Heart left ventricle (tissue), 13 donors: ENCODE results near the gene ARSG.

Source experiments
- CTCF ChIP-seq, 12 donors: fragments of 200-600 bp; sonication (generic) in 4 of 12; IDR thresholded peaks; one replicate each; pipeline versions ENCODE4 v1.5.0 to v1.8.0; 2018 to 2022; ENCODE audit warnings: antibody characterized with exemption in 12 of 12, mild to moderate bottlenecking in 5 of 12
- POLR2A ChIP-seq, 2 donors: fragments of 450-650 bp; IDR thresholded peaks; one replicate each; pipeline ENCODE4 v1.6.1; 2017; ENCODE audit warnings: antibody characterized with exemption in 2 of 2, mild to moderate bottlenecking in 2 of 2, moderate library complexity in 2 of 2
- donor health status: ischemic (EF 13 %, LVEDD 7.1; RV severe dilation, severe dysfunction).
- donor health status: DM: no; HTN: yes; CAD: no.
- donor health status: DM: no; HTN: no; CAD: no.
- donor health status: ischemic (EF 25% LVEDD 6.9; RV normal size, moderate dysfunction).
- donor health status: ischemic (EF 25% LVEDD 5.7; RV mildly dilated, moderate dysfunction).
- donor health status: ischemic (EF 35%, LVEDD 5.7; RV mildly dilated, moderate dysfunction).
- donor health status: nonischemic (EF 11% LVEDD 7.7; RV severe dilation, severe dysfunction).
- donor health status: DM: yes; HTN: yes; CAD: no.
- donor health status: PGD.
- donor health status: ischemic (EF 29% LVEDD 5.4; RV normal size, mild dysfunction).
- donor health status: nonischemic (EF 23%, LVEDD 6.1; RV moderate dilation, normal function).

- no peak for TF ChIP-seq CTCF (IDR thresholded peaks at IDR 0.05)
- no peak for TF ChIP-seq POLR2A (IDR thresholded peaks at IDR 0.05)
Observed at GRCh38 chr17:68310152-68310551, 18.9 kb downstream of the ARSG start.
